ENCODE results near the gene TOGARAM2. TPM values are rescaled to one million over a fixed set of nuclear protein-coding genes. Genes with fewer than 3 reads are reported as not detected.

Gene TOGARAM2
- total RNA-seq, 2 donors from 2014 or later = 3.0 to 4.3 TPM

DNA sequence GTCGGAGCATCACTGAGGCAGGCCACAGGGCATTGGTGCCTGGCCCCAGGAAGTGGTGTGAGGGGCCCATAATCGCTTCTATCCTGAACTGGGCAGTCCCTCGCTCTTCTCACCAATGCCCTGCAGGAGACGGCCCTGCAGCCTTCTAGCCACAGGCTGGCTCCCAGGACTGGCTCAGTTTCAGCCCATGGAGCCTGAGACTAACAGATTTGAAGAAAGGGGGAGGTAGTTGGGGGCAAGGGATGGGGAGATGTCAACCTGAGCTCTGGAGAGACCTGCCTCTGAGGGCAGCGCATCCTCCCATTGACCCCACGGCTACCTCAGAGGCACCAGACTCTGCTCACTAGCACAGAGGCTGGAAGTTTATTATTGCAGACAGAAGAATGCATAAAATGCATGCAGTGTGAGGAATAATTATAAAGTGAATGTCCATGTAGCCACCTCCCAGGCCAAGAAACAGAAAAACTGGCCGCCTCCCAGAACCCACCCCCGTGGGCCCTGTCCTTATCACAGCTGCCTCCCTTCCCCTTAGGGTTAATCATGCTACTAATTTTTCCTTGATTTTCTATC is 1.4 kb downstream of the TOGARAM2 start:
- no peak overlapping the region for H3K27ac Mint-ChIP-seq
- no peaks in the 10 kb centered on the region for H3K27me3 Mint-ChIP-seq
- no peaks in the 10 kb centered on the region for H3K36me3 Mint-ChIP-seq (ENCODE audit: low read depth)
- peaks cover 4% of the 10 kb centered on the region for H3K4me1 Mint-ChIP-seq
- H3K4me3 Mint-ChIP-seq = no peak overlapping the region
- H3K9me3 Mint-ChIP-seq = no peaks in the 10 kb centered on the region
- ATAC-seq (replicated peaks) = no peak

DNA sequence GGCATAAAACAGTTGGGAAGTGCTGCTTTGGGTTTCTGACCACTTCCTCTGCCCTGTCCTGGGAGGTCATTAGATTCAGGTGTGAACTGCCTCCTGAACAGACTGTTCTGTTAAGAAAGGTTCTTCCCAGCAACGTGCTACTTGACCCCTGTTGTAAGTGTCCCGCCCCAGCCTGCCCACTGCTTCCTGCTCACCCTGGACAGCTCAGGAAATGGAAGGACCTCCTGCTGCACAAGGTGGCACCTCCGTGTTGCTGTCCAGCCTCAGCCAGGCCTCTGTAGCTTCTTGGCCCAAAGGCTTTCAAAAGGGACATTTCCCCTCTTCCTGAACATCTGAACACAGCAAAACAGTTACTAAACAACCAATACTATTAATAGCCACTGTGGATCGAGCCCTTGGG is 5.3 kb downstream of the TOGARAM2 start:
- no peak overlapping the region for H3K4me3 Mint-ChIP-seq
- H3K27me3 Mint-ChIP-seq = no peaks in the 10 kb centered on the region
- no peak for ATAC-seq (replicated peaks)
- no peaks in the 10 kb centered on the region for H3K36me3 Mint-ChIP-seq (ENCODE audit: low read depth)
- H3K9me3 Mint-ChIP-seq = no peaks in the 10 kb centered on the region
- H3K27ac Mint-ChIP-seq = no peak overlapping the region
- H3K4me1 Mint-ChIP-seq = peaks cover 4% of the 10 kb centered on the region

DNA sequence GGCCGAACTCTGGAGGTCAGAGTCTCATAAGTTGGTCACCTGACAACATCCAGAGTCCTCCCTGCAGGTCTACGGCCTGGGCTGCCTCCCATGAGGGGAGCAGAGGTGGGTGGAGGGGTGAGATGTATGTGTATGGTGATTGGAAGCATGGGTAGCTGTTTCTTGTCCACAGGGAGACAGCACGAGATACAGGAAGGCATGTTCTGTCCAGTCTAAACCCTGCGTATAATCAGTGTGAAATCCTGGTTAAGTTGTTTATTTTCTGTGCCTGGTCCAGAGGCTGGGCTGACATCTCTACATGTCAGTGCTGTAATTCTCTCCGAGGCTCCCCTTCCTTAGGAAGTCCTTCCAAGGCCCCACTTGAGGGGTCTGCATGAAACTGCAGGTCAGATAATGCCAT is 8.9 kb downstream of the TOGARAM2 start:
- Mint-ChIP-seq H3K4me3 (no peak overlapping the region), H3K36me3 (ENCODE audit: low read depth) (no peaks in the 10 kb centered on the region), H3K9me3 (no peaks in the 10 kb centered on the region), H3K27ac (no peak overlapping the region), H3K4me1 (no peaks in the 10 kb centered on the region), H3K27me3 (no peaks in the 10 kb centered on the region)
- ATAC-seq (replicated peaks) = no peak

DNA sequence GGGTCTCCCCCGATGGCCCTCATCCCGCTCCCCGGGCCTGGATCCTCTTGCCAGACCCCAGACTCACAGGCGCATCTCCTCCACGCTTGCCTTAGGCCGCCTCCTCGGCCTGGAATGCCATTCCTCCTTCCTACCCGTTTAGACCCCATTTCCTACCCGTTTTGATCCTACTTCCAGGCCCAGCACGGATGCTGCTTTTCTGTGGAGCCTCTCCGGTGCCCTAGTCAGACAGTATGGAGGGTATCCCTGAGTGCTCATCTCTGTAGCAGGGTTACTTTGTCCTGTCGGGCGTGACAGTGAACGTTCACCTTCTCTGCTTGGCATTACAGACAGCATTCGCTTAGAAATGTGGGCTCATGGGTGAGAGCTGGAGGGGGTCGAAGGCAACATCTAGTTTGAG is 9.3 kb downstream of the TOGARAM2 start:
- H3K4me1 Mint-ChIP-seq = no peaks in the 10 kb centered on the region
- no peak overlapping the region for H3K27ac Mint-ChIP-seq
- no peak overlapping the region for H3K4me3 Mint-ChIP-seq
- ATAC-seq (replicated peaks) = no peak
- H3K27me3 Mint-ChIP-seq = no peaks in the 10 kb centered on the region
- no peaks in the 10 kb centered on the region for H3K9me3 Mint-ChIP-seq
- no peaks in the 10 kb centered on the region for H3K36me3 Mint-ChIP-seq (ENCODE audit: low read depth)

DNA sequence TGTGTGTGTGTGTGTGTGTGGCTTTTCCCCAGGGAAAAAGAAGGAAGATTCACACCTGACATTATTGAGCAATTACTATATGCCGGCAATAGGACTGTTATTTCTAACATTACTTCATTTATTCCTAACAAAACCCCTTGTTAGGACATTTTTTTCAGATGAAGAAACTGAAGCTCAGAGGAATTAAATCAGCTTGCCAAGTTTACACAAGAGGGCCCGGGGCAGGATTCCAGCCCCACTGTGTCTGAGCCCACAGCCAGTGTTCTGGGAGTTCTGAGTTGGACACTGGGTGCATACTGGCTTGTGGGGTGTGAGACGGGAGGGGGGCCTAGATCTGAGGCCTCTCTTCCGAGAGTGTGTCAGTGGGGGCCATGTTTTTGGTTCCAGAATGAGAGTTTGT is 9.9 kb downstream of the TOGARAM2 start:
- H3K4me1 Mint-ChIP-seq = no peaks in the 10 kb centered on the region
- no peaks in the 10 kb centered on the region for H3K9me3 Mint-ChIP-seq
- ATAC-seq (replicated peaks) = no peak
- no peak overlapping the region for H3K4me3 Mint-ChIP-seq
- no peaks in the 10 kb centered on the region for H3K27me3 Mint-ChIP-seq
- no peaks in the 10 kb centered on the region for H3K36me3 Mint-ChIP-seq (ENCODE audit: low read depth)
- no peak overlapping the region for H3K27ac Mint-ChIP-seq

DNA sequence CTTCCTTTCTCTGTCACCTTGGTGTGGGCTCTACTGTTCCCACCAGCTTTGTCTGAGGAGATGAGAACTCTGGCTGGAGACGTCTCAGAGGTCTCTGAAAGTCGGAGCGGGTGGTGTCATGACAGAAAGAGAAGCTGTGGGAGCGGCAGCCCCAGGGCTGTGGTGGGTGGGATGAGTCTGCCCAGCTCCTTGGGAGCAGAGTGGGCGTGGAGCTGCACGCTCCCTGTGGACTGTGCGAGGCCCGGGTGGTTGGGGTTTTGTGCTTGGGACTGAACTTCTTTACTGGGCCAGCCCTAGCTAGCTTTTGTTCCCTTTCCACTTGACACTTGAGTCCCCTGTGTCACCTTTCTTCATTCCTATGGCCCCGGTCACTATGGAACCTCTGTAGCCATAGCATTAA is 10.4 kb downstream of the TOGARAM2 start:
- Mint-ChIP-seq H3K4me1 (no peaks in the 10 kb centered on the region), H3K4me3 (no peak overlapping the region), H3K9me3 (no peaks in the 10 kb centered on the region), H3K27me3 (no peaks in the 10 kb centered on the region), H3K36me3 (ENCODE audit: low read depth) (no peaks in the 10 kb centered on the region), H3K27ac (no peak overlapping the region)
- ATAC-seq (replicated peaks) = no peak

DNA sequence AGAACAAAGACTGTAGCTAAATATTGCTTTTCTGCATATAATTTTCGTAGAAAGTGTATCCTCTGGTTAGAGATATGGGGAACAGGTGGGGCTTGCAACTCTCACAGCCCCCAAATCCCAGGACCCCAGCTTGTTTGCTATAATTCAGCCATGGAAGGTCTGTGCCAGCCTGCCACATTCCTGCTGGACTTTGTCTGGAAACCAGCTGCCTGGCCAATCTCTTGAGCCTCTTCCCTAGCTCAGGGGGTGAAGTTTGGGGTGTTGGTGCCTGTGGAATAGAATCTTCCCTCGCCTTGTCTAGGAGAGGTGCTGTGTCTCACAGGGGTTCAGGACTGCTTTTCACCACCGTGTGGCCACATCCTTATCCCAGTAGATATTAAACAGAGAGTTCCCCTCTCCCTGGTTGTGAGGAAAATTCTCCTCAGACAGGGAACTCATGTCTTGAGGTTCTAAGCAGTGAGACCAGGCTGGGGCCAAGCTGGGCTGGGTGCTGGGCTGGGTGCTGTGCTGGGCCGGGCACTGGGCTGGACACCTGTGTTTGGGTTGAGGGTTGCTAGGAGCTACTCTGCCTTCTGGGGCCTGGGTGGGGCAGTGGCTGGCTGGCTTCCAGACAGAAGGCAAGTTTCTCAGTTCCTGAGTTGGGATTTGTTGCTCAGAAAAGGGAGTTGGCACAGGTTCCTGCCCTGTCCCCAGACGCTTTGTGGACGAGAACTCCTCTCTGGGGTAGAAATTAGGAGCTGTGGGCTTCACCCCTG is 12.3 kb downstream of the TOGARAM2 start:
- Mint-ChIP-seq H3K36me3 (ENCODE audit: low read depth) (no peaks in the 10 kb centered on the region), H3K4me3 (no peak overlapping the region), H3K9me3 (no peaks in the 10 kb centered on the region), H3K27ac (no peak overlapping the region), H3K27me3 (no peaks in the 10 kb centered on the region), H3K4me1 (peaks cover 5% of the 10 kb centered on the region)
- ATAC-seq (replicated peaks) = no peak

DNA sequence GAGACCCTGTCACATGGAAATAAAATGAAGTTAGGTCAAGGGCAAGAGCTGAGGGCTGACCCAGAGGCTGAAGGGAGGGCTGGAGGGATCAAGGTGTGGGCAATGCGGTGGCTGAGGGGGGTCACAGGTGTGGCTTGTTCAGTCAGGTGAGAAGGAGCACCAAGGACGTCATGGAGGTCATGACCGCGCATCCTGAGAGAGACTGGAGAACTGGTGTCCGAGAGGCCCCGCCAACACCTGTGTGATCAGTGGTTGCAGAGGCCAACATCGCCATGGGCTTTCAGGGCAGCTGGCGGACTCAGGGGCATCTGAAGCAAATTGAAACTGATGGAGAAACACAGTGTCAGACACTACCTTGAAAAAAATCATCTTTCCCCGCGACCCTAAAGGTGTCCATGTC is 13.0 kb downstream of the TOGARAM2 start:
- no peaks in the 10 kb centered on the region for H3K27me3 Mint-ChIP-seq
- H3K27ac Mint-ChIP-seq = no peak overlapping the region
- H3K4me3 Mint-ChIP-seq = no peak overlapping the region
- H3K4me1 Mint-ChIP-seq = peaks cover 5% of the 10 kb centered on the region
- no peaks in the 10 kb centered on the region for H3K36me3 Mint-ChIP-seq (ENCODE audit: low read depth)
- H3K9me3 Mint-ChIP-seq = no peaks in the 10 kb centered on the region
- no peak for ATAC-seq (replicated peaks)

DNA sequence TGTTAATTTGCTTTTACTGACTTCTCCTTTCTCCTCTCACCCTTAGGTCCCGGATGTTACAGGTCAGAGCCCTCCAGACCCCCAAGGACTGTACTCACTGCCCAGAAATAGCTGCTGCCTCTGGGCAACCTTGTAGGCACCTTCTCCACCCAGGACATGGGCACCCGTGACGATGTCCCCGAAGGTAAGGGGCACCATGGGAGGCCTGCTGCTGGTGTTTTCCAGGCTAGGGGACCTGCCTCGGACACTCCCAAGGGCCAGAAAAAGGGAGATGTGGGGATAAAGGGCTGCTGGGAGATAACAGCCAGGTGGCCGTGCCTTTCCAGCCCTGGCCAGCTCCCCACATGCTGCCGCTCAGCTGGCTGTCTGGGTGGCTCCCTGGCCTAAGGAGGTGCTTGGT is 13.6 kb downstream of the TOGARAM2 start:
- H3K27me3 Mint-ChIP-seq = no peaks in the 10 kb centered on the region
- ATAC-seq (replicated peaks) = no peak
- no peaks in the 10 kb centered on the region for H3K9me3 Mint-ChIP-seq
- H3K4me1 Mint-ChIP-seq = peaks cover 5% of the 10 kb centered on the region
- no peak overlapping the region for H3K27ac Mint-ChIP-seq
- no peaks in the 10 kb centered on the region for H3K36me3 Mint-ChIP-seq (ENCODE audit: low read depth)
- H3K4me3 Mint-ChIP-seq = no peak overlapping the region

DNA sequence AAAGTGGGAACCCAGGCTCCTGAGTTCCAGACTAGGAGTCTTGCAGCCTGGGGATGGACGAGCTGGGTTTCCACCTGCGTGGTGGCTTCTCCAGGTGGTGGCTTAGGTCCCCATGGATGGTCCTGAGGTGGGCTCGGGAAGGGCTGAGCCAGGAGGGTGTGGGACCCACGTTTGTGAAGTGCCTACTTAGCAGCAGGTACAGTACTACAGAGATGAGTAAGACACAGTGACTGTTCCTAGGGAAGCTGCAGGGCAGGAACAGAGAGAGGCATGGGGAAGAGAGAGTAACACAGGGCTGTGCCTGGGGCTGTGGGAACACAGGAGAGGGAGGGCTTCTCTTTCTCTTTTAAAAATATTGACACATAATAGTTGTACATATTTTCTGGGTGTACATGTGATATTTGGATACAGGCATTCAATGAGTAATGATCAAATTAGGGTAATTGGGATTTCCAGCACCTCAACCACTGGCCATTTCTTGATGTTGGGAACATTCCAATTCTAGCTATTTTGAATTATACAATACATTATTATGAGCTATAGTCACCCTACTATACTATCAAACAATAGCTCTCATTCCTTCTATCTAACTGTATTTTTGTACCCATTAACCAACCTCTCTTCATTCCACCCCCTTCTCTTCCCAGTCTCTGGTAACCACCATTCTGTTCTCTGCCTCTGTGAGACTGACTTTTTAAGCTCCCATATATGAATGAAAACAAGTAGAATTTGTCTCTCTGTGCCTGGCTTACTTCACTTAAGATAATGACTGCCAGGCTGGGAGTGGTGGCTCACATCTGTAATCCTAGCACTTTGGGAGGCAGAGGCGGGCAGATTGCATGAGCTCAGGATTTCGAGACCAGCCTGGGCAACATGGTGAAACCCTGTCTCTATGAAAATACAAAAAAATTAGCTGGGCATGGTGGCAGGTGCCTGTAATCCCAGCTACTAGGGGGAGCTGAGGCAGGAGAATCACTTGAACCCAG is 15.0 kb downstream of the TOGARAM2 start:
- Mint-ChIP-seq H3K4me3 (no peak overlapping the region), H3K27me3 (no peaks in the 10 kb centered on the region), H3K36me3 (ENCODE audit: low read depth) (no peaks in the 10 kb centered on the region), H3K4me1 (peaks cover 14% of the 10 kb centered on the region), H3K27ac (no peak overlapping the region), H3K9me3 (no peaks in the 10 kb centered on the region)
- ATAC-seq (replicated peaks) = no peak

DNA sequence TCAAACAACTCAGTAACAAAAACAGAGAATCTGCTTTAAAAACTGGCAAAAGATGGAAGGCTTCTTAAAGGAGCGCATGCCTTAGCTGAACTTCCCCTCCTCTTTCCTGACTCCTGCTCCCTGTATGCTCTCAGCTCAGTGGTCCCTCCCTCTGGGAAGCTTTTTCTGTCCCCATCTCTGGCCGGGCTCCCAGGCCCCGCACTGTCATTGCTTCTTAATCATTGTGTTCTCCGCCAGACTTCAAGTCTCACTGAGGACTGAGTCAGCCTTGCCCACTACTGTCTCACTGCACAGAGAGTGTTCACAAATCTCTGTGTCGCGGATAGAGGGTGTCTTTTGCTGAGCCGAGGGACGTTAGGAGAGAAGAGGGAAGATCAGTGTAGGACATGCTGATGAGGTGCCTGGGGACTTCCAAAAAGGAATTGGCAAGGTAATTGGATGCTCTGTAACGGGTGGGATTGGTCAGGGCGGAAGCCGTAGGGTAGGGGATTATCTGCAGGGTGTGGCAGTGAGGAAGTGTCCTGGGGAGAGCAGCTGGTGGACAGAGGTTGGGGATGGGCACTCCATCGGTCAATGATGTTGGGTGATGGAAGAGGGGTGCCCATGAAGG is 16.2 kb downstream of the TOGARAM2 start:
- Mint-ChIP-seq H3K4me3 (no peak overlapping the region), H3K4me1 (peaks cover 14% of the 10 kb centered on the region), H3K9me3 (no peaks in the 10 kb centered on the region), H3K27me3 (no peaks in the 10 kb centered on the region), H3K36me3 (ENCODE audit: low read depth) (no peaks in the 10 kb centered on the region), H3K27ac (peak overlapping the region; percentile 15)
- ATAC-seq (replicated peaks) = no peak

DNA sequence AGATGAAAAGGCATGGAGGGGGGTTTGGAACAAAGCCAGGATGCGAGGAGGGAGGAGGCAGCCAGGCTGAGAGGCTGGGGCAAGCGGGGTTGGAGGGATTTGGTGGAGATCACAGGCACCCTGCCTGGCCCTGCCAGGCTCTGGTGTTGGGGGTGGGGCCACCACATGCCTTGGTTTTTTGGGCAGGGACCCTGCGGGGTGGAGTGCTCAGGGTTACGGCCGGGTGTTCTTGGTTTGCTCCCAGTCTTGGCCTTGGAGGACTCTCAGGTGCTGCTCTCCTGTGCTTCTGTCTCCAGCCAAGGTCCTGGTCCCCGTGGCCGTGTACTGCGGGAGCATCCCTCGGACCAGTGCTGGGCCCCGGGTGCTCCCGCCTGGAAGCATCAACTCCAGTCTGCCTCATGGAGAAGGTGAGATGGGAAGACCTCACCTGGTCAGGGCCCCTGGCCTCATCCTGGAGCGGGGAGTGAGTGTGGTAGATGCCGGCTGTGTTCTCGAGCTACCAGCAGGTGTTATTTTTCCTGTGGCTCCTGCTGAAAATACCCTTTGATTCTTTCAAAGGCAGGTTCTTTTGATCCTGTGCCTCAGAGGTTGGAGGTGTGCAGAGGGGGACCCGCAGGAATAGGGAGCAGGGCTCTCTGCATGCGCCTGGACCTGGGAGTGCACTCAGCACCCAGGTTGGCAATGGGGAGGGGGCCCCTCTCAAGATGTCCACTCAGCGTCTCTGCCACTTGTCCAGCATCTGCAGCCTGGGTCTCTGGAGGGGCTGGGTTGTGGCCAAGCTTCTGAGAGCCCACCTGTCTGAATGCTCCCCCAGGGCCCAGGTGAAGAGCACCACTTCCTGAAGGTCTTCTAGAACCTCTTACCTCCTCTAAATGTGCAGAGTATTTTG is 17.0 kb downstream of the TOGARAM2 start:
- ATAC-seq (replicated peaks) = no peak
- Mint-ChIP-seq H3K36me3 (ENCODE audit: low read depth) (no peaks in the 10 kb centered on the region), H3K9me3 (no peaks in the 10 kb centered on the region), H3K27ac (peak overlapping the region; percentile 15), H3K4me3 (no peak overlapping the region), H3K27me3 (no peaks in the 10 kb centered on the region), H3K4me1 (peaks cover 14% of the 10 kb centered on the region)

DNA sequence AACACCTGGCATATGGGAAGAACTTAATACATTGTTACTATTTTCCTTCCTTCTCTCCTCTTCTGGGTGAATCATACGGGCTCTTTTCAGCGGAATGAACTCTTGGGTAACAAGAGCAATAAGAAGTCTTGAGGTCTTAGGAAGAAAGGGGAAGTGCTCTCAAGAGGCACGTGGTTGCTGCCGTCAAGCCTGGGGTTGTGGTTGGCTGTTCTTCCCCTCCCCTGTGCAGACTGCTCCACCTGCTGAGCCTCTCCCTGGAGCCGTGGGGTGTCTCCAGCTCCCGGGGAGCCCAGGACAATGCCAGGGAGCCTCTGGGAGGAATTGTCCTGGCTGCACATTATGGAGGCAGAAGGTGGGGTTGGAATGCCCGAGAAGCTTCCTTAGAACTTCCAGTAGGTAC is 19.4 kb downstream of the TOGARAM2 start:
- H3K27me3 Mint-ChIP-seq = no peaks in the 10 kb centered on the region
- H3K9me3 Mint-ChIP-seq = no peaks in the 10 kb centered on the region
- H3K27ac Mint-ChIP-seq = peak overlapping the region; percentile 34
- no peaks in the 10 kb centered on the region for H3K36me3 Mint-ChIP-seq (ENCODE audit: low read depth)
- peak; percentile 77 for ATAC-seq (replicated peaks)
- H3K4me3 Mint-ChIP-seq = peak overlapping the region; percentile 13
- peaks cover 14% of the 10 kb centered on the region for H3K4me1 Mint-ChIP-seq

DNA sequence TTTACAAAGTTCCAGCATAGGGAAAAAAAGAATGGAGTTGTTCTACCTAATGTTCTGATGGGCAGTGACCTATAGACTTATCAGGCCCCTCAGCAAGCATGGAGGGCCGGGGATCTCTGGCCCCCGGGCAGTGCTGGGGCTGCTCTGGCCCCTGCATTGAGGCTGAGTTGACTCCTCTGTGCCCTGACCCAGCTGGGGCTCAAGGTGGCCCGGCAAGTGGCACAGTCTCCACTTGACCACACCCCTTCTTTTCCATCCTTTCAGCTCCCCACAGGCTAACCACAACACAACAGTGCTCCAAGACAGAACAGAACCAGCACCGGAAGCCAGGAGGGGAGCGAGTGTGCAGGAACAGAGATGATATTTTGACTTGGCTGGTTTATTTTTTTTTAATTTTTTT is 19.9 kb downstream of the TOGARAM2 start:
- ATAC-seq (replicated peaks) = peak; percentile 30
- no peaks in the 10 kb centered on the region for H3K27me3 Mint-ChIP-seq
- peaks cover 14% of the 10 kb centered on the region for H3K4me1 Mint-ChIP-seq
- H3K36me3 Mint-ChIP-seq (ENCODE audit: low read depth) = no peaks in the 10 kb centered on the region
- H3K27ac Mint-ChIP-seq = peak overlapping the region; percentile 34
- H3K4me3 Mint-ChIP-seq = peak overlapping the region; percentile 13
- H3K9me3 Mint-ChIP-seq = no peaks in the 10 kb centered on the region

All from activated T-helper 17 cell treated with anti-CD3 and anti-CD28 coated beads, Interleukin-2, amount 50 U/mL, for 72 hours (primary cell).